ENCODE measurements around the gene ABCG2. TPM values are rescaled to one million over a fixed set of nuclear protein-coding genes. Genes with fewer than 3 reads are reported as not detected.

The ABCG2 gene
- total RNA-seq: 10 to 100 TPM in 1 of 4 donors, 1 to 10 TPM in 3; 3.4 to 16.2 (median 7.9) TPM

DNA sequence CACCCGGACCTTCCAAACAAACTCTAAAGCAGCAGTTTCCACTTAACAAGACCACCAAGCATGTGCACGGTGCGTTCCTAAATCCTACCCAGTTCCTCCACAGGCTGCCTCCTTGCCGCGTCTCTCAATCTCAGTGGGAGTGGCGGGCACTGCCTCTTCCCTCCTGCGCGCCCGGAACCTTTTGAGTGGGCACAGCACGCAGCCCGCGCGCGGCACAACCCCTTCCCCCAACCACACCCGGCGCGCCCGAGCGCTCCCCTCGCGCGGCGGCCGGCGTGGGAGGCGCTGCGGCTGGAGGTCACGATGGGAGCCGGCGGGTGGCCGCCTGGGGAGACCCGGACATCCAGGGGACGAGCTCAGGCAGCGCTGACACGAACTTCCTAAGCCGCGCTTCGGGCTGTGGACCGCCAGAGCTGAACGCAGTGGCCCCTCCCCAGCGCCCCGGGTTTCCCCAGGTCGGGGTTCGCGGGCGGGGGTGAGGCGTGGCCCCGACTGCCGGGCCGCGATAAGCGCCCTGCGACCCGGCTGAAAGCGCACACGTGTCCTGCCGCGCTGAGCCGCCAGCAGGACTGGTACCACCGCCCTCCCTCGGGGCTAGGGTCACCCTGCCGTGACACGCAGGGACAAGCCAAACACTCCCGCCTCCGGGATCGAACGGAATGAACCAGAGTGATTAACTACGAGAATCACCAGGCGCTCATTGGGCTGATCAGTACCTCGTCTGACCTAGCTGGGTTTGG, at the start of gene ABCG2:
TSS of gene ABCG2 (minus strand) at position 151 of the 740 bp plus-strand sequence. CDS start 18,644 bp downstream, outside the sequence.
- TF ChIP-seq, protein P1, sequence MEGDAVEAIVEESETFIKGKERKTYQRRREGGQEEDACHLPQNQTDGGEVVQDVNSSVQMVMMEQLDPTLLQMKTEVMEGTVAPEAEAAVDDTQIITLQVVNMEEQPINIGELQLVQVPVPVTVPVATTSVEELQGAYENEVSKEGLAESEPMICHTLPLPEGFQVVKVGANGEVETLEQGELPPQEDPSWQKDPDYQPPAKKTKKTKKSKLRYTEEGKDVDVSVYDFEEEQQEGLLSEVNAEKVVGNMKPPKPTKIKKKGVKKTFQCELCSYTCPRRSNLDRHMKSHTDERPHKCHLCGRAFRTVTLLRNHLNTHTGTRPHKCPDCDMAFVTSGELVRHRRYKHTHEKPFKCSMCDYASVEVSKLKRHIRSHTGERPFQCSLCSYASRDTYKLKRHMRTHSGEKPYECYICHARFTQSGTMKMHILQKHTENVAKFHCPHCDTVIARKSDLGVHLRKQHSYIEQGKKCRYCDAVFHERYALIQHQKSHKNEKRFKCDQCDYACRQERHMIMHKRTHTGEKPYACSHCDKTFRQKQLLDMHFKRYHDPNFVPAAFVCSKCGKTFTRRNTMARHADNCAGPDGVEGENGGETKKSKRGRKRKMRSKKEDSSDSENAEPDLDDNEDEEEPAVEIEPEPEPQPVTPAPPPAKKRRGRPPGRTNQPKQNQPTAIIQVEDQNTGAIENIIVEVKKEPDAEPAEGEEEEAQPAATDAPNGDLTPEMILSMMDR (IDR thresholded peaks at IDR 0.05): no peak
- peak; percentile 71 for ATAC-seq (ENCODE audit: low FRiP score)

DNA sequence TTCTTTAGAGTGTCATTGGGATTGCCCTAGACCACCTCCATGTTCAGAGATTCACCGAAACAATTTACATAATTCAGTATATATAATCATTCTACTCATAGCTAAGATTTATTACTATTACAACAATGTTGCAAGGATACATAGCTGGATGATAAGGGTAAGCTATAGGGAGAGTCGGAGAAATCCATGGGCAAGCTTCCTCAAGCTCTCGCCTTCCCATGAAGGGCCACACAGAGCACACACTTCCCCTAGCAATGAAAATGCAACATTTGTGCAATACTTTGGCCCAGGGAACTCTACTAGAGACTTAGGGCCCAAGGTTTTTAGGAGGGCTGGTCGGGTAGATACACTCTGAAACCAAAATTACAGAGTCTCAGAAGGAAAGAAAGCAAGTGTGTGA, 49.7 kb upstream of the ABCG2 start:
- ATAC-seq (ENCODE audit: low FRiP score): no peak
- DNase-seq (ENCODE audit: low spot score): no peak
- TF ChIP-seq, protein P1 (IDR thresholded peaks at IDR 0.05): no peak

More for the DNA sequence above, at the start of gene ABCG2:
- DNase-seq (ENCODE audit: low spot score): no peak

DNA sequence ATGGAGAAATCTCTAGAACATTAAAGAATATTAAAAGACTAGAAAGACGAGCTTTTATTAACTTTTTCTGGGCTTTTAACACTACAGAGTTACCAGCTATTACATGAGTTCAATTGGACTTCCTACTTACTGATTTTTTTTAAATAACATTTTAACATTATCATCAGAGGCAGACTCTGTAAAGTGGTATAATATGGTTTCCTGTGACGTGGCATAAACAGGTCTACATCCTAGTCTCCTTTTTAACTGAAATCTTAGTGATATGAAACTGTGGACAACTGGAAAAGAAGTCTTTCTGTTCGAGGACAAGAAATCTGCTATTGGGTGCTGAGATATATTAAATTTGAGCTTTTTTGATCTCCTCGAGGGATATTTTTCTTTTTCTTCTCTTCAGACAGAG, 48.7 kb upstream of the ABCG2 start:
- DNase-seq (ENCODE audit: low spot score) (no peak), ATAC-seq (ENCODE audit: low FRiP score) (no peak)
- TF ChIP-seq, protein P1 (IDR thresholded peaks at IDR 0.05): no peak

DNA sequence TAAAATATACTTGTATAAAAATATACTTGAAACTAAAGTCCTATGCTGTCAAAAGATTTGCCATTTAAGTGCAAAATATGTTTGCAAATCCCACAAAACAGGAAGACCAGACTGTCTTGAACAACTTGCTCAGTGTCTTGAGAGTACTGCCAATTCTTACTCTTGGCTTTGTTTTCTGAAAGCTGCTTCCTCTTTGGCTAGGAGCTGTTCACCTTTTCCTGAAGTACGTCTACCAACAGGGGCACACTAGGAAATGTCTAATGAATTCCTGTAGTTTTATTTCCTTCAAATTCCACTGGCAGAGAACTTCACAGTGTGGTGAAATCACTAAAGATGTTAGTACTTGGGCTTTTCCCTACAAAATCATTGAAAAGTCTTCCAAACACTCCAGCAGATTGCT, 46.4 kb upstream of the ABCG2 start:
- TF ChIP-seq, protein P1 (IDR thresholded peaks at IDR 0.05): no peak
- DNase-seq (ENCODE audit: low spot score): no peak
- no peak for ATAC-seq (ENCODE audit: low FRiP score)

DNA sequence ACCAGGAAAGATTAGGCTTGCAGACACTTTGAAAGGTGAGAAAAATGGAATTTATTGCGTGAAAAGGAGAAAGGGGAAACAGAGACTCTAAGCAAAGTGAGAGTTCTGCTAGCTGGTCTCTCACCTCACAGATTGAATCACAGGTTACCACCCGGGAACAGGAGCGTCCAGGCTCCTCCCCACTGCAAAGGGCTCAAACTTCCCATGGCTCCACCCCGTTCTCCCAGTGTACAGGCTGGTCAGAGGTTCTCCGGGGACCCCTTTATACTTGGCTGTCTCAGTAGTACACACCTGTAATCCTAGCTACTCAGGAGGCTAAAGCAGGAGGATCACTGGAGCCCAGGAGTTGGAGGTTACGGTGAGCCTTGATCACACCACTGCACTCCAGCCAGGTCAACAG, 44.0 kb upstream of the ABCG2 start:
- DNase-seq (ENCODE audit: low spot score) (no peak), ATAC-seq (ENCODE audit: low FRiP score) (no peak)
- TF ChIP-seq, protein P1 (IDR thresholded peaks at IDR 0.05): no peak

DNA sequence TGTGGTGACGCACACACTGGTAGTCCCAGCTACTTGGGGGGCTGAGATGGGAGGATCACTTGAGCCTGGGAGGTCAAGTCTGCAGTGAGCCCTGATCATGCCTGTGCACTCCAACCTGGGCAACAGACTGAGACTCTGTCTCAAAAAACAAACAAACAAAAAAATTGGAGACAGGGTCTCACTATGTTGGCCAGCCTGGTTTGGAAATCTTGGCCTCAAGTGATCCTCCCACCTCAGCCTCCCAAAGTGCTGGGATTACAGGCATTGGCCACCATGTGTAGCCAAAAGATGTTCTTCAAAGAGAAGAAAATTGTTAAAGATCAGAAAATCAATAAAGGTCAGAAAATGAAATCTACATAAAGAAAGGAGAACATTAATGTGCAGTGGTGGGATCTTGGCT, 41.7 kb upstream of the ABCG2 start:
- DNase-seq (ENCODE audit: low spot score) (no peak), ATAC-seq (ENCODE audit: low FRiP score) (no peak)
- TF ChIP-seq, protein P1 (IDR thresholded peaks at IDR 0.05): no peak

All from omental fat pad (tissue), 4 donors.